ENCODE data around the gene KIF15. TPM values are rescaled to one million over a fixed set of nuclear protein-coding genes. Genes with fewer than 3 reads are reported as not detected.

Gene KIF15
- total RNA-seq: 1 to 10 TPM in 2 of 4 donors, under 1 TPM in 2; 0.44 to 1.7 (median 1.1) TPM

GRCh38 chr3:44761424-44762169, at the start of gene KIF15, which contains the start of gene KIAA1143:
TSS of gene KIF15 (plus strand) at chr3:44761794. CDS start at chr3:44761866, 72 bp downstream.
TSS of gene KIAA1143 (minus strand) at chr3:44761619. CDS start at chr3:44761602, 17 bp downstream.
- peak; percentile 98 for DNase-seq (ENCODE audit: low spot score)
- no peak for TF ChIP-seq CTCF (IDR thresholded peaks at IDR 0.05)
- peak; percentile 99 for ATAC-seq (ENCODE audit: low FRiP score)

GRCh38 chr3:44712455-44713075, 49.0 kb upstream of the KIF15 start, which contains the start of gene ZNF502:
TSS of gene ZNF502 (plus strand) at chr3:44712660. CDS start at chr3:44720262, 7,602 bp downstream.
- DNase-seq (ENCODE audit: low spot score) (peak; percentile 64), ATAC-seq (ENCODE audit: low FRiP score) (peak; percentile 91)
- peak in 1 of 3 donors; percentile 6 for TF ChIP-seq CTCF (IDR thresholded peaks at IDR 0.05)

GRCh38 chr3:44721231-44722102, 40.1 kb upstream of the KIF15 start:
- no peak for ATAC-seq (ENCODE audit: low FRiP score)
- no peak for DNase-seq (ENCODE audit: low spot score)
- TF ChIP-seq CTCF (IDR thresholded peaks at IDR 0.05): no peak

- ATAC-seq (ENCODE audit: low FRiP score) (no peak), DNase-seq (ENCODE audit: low spot score) (no peak)
- no peak for TF ChIP-seq CTCF (IDR thresholded peaks at IDR 0.05)
Measured at GRCh38 chr3:44722103-44722401, 39.5 kb upstream of the KIF15 start.

- ATAC-seq (ENCODE audit: low FRiP score) (peak; percentile 99), DNase-seq (ENCODE audit: low spot score) (peak; percentile 87)
- TF ChIP-seq CTCF (IDR thresholded peaks at IDR 0.05): no peak
Measured at GRCh38 chr3:44729384-44729910, 32.1 kb upstream of the KIF15 start, which contains the start of gene ZNF501. TSS of gene ZNF501 (plus strand) at chr3:44729635. CDS start at chr3:44734422, 4,787 bp downstream.

GRCh38 chr3:44734646-44735168, 26.9 kb upstream of the KIF15 start:
- no peak for ATAC-seq (ENCODE audit: low FRiP score)
- no peak for TF ChIP-seq CTCF (IDR thresholded peaks at IDR 0.05)
- no peak for DNase-seq (ENCODE audit: low spot score)
